ENCODE results near the gene CTIF.
A peak's percentile ranks its signal among the peaks of the same experiment; 100 is the strongest.

Gene CTIF

DNA sequence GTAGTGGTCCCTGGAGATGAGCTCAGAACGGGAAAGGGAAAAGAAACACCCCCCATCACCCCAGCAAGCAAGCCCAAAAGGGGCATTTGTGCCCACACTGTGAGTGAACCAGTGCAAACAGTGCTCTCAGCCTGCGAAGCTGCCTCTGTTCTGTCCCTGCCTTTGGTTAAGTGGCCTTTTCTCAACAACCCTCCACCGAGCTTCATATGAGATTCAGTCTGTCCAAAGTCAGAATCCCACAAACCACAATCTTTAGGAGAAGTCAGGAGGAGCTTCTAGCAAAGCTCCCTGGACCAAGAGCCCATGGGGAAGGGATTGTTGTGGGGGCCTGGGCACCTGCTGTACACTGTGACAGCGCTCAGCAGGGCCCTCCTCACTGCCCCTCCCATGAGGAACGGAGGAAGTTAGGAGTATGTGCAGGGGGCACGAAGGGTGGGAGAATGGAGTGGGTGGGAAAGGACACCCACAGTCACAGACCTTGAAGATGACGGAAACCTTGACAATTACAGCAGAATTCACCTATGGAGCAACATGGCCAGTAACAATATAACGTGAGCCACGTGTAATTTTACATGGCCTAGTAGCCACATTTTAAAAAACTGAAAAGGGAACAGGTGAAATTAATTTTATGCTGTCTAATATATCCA lies 292.4 kb downstream of the CTIF start:
- Histone ChIP-seq H3K4me2 (ENCODE audit: low read length) (no peak overlapping the region), H3K27ac (no peak overlapping the region), H3K9ac (no peak overlapping the region), H2AFZ (no peak overlapping the region), H3K79me2 (peaks cover 10% of the 10 kb centered on the region), H3K27me3 (ENCODE audit: control insufficient read depth, insufficient read depth, low read length) (no peaks in the 10 kb centered on the region), H3K4me1 (peaks cover 35% of the 10 kb centered on the region), H3K4me3 (ENCODE audit: low read depth, low read length) (no peak overlapping the region), H3K36me3 (ENCODE audit: control insufficient read depth, insufficient read depth, low read length) (no peaks in the 10 kb centered on the region), H3K9me3 (ENCODE audit: control insufficient read depth, low read length) (no peaks in the 10 kb centered on the region)
- TF ChIP-seq, protein P1, sequence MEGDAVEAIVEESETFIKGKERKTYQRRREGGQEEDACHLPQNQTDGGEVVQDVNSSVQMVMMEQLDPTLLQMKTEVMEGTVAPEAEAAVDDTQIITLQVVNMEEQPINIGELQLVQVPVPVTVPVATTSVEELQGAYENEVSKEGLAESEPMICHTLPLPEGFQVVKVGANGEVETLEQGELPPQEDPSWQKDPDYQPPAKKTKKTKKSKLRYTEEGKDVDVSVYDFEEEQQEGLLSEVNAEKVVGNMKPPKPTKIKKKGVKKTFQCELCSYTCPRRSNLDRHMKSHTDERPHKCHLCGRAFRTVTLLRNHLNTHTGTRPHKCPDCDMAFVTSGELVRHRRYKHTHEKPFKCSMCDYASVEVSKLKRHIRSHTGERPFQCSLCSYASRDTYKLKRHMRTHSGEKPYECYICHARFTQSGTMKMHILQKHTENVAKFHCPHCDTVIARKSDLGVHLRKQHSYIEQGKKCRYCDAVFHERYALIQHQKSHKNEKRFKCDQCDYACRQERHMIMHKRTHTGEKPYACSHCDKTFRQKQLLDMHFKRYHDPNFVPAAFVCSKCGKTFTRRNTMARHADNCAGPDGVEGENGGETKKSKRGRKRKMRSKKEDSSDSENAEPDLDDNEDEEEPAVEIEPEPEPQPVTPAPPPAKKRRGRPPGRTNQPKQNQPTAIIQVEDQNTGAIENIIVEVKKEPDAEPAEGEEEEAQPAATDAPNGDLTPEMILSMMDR (IDR thresholded peaks at IDR 0.05), result no peak

DNA sequence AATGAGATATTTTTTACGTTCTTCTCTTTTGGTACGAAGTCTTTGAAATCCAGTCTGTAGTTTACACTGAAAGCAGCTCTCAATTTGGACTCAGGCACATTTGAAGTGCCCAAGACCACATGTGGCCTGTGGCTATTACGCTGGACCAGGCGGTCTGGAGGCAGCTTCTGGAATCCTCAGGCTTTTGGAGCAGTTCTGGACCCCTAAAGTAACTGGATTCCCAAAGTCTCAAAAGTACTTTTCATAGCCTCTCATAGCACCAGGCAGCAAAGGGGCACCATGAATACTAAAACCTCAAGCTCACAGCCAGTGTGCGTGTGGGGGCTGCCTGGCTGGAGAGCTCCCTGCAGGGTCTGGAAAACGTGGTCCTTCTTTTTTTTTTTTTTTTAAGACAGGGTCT lies 293.0 kb downstream of the CTIF start:
- Histone ChIP-seq H3K4me3 (ENCODE audit: low read depth, low read length) (no peak overlapping the region), H3K9ac (no peak overlapping the region), H3K27me3 (ENCODE audit: control insufficient read depth, insufficient read depth, low read length) (no peaks in the 10 kb centered on the region), H3K27ac (no peak overlapping the region), H2AFZ (no peak overlapping the region), H3K79me2 (peaks cover 10% of the 10 kb centered on the region), H3K36me3 (ENCODE audit: control insufficient read depth, insufficient read depth, low read length) (no peaks in the 10 kb centered on the region), H3K4me2 (ENCODE audit: low read length) (no peak overlapping the region), H3K4me1 (peaks cover 33% of the 10 kb centered on the region), H3K9me3 (ENCODE audit: control insufficient read depth, low read length) (no peaks in the 10 kb centered on the region)
- TF ChIP-seq, protein P1 (IDR thresholded peaks at IDR 0.05), result no peak

DNA sequence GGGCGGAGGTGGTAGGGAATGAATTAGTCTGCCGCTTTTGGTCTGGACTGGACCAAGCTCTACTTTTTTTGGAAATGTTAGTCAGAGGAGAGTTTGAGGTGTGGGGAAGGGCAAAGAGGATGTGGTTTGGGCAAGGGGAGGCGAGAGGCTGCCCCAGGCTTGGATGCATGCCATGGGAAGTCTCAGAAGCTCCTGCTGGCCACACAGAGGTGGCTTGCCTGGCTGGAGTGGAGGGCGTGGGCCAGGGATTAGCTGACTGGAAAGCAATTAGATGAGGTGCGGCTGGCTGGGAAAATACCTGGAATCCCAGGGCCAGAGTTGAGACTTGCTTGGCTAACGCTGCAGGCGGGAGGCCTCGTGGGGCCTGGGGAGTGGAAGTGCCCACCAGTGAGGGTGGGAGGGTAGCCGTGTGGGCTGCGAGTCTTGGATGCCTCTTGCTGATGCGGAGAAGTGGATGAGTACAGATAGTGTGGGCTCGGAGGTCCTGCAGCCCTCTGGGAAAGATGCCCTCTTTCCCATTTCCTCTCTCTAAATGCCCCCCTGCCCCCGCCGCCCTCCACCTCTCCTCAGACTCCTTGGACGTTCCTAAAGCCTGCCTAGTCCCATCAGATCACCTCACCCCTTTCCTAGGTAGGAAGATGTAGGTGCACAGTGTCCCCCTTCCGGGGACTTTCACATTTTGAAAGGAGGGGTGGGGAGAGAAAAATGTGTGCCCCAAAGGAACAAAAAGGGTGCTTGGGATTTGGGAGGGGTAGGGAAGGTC lies 294.3 kb downstream of the CTIF start:
- peaks cover 22% of the 10 kb centered on the region for H3K4me1 ChIP-seq
- TF ChIP-seq, protein P1 (IDR thresholded peaks at IDR 0.05), result no peak
- H3K4me3 ChIP-seq (ENCODE audit: low read depth, low read length), result no peak overlapping the region
- no peaks in the 10 kb centered on the region for H3K9me3 ChIP-seq (ENCODE audit: control insufficient read depth, low read length)
- H3K9ac ChIP-seq, result no peak overlapping the region
- no peak overlapping the region for H3K4me2 ChIP-seq (ENCODE audit: low read length)
- no peaks in the 10 kb centered on the region for H3K27me3 ChIP-seq (ENCODE audit: control insufficient read depth, insufficient read depth, low read length)
- no peaks in the 10 kb centered on the region for H3K36me3 ChIP-seq (ENCODE audit: control insufficient read depth, insufficient read depth, low read length)
- H2AFZ ChIP-seq, result no peak overlapping the region
- peaks cover 12% of the 10 kb centered on the region for H3K79me2 ChIP-seq
- peak overlapping the region; percentile 3 for H3K27ac ChIP-seq

DNA sequence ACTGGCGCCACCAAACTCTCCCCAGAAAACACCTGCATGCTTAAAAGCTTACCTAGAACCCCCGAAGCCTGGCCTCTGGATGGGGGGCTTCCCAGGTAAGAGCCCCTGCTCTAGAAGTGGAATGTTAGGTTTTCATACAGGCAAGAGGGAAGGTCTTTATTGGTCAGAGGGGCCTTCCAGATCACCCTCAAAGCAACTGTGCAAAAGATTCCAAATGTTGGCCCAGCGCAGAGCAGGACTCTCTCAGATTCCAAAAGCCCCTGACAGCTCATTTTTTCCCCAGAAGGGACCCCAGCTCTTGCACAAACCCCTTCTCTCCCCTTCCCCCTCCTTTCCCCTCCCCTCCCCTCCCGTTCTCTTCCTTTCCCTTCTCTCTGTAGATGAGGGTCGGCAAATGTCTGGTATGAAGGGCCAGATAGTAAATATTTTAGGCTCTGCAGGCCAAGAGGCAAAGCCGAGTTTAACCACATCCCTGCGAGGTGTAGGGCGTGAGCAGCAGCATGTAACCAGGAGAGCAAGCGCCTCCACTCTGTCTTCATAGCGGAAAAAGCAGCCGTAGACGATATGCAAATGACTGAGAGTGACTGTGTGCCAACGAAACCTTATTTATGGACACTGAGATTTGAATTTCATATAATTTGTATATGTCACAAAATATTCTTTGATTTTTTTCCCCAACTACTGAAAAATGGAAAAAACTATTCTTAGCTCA lies 295.0 kb downstream of the CTIF start:
- H3K4me1 ChIP-seq, result peaks cover 14% of the 10 kb centered on the region
- no peak overlapping the region for H2AFZ ChIP-seq
- H3K27me3 ChIP-seq (ENCODE audit: control insufficient read depth, insufficient read depth, low read length), result no peaks in the 10 kb centered on the region
- no peak overlapping the region for H3K9ac ChIP-seq
- H3K4me2 ChIP-seq (ENCODE audit: low read length), result no peak overlapping the region
- H3K36me3 ChIP-seq (ENCODE audit: control insufficient read depth, insufficient read depth, low read length), result no peaks in the 10 kb centered on the region
- no peaks in the 10 kb centered on the region for H3K9me3 ChIP-seq (ENCODE audit: control insufficient read depth, low read length)
- H3K27ac ChIP-seq, result peak overlapping the region; percentile 40
- peaks cover 12% of the 10 kb centered on the region for H3K79me2 ChIP-seq
- TF ChIP-seq, protein P1 (IDR thresholded peaks at IDR 0.05), result no peak
- no peak overlapping the region for H3K4me3 ChIP-seq (ENCODE audit: low read depth, low read length)
